ENCODE results near the gene HYLS1.

DNA sequence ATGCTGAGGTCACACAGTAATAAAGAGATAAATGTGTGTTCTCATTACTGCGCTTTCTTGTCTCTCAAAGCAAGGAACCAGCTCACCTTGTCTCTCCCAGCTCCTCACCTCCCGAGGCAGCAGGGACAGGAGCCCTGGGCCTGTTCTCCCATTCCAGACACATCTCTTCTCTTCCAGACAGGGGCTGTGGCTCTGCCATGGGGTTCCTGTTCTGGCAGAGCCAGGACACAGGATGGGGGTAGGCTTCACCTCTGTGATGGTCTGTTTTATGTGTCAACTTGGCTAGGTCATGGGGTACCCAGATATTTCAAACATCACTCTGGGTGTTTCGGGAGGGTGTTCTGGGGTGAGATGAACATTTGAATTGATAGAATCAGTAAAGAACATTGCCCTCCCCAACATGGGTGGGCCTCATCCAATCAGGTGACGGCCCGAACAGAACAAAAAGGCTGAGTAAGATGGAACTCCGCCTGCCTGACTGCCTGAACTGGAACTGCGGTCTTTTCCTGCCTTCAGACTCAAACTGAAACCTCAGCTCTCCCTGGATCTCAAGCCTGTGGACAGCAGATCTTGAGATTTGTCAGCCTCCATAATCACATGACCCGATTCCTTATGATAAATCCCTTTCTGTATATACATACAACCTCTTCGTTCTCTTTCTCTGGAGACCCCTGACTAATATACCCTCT is 56.3 kb downstream of the HYLS1 start:
- TF ChIP-seq MAX (CRISPR knock-in tag; IDR thresholded peaks at IDR 0.05) = no peak
- no peak for TF ChIP-seq ZNF138 (CRISPR knock-in tag; conservative IDR thresholded peaks at IDR 0.05)
- TF ChIP-seq NR1H2 (CRISPR knock-in tag; IDR thresholded peaks at IDR 0.05) = no peak
